ENCODE measurements around the gene TAF4. TPM values are rescaled to one million over a fixed set of nuclear protein-coding genes. Genes with fewer than 3 reads are reported as not detected.
A peak's percentile ranks its signal among the peaks of the same experiment; 100 is the strongest.

TAF4 gene
- total and polyA plus RNA-seq, 2 of the 13 experiments (the other 11 are each of a cell fraction or from before 2014, with no cell fraction given): 5.9 to 12.0 TPM

DNA sequence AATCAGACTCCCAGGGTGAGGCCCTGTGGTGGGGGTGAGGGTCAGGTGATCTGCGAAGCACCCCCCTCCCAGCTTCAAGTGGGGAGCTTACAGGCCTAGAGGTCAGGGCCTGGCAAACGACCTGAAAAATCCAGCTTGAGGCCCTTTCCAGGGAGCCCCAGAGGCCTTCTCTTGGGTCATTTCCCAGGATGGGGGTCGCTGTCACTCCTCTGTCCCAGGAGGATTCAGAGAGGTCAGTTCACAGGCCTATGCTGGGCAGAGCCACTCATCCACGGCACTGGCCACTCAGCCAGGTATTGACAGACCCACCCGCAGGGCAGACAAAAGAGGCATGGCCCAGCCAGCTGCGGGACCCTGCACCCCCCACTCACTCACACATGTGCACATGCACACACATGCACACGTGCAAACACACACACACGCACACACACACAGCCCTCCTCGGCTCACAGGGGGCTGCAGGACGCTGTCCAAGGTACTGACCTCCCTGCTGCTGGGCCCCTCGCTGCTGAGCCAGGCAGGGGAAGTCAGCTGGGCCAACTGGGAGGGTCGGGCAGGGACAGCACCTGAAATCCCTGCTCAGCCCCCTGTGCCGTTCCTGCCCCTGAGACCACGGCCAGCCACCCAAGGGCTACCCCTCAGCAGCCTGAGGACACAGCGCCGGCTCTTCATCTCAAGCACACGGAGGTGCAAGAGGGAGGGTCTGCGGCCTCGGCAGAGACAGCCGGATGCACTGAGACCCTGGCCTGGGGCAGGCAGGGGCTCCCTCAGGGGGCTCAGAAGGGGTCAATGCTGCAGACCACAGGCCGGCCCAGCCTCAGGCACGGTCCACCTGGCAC is 113.8 kb downstream of the TAF4 start (continued):
- TF ChIP-seq, protein P1, sequence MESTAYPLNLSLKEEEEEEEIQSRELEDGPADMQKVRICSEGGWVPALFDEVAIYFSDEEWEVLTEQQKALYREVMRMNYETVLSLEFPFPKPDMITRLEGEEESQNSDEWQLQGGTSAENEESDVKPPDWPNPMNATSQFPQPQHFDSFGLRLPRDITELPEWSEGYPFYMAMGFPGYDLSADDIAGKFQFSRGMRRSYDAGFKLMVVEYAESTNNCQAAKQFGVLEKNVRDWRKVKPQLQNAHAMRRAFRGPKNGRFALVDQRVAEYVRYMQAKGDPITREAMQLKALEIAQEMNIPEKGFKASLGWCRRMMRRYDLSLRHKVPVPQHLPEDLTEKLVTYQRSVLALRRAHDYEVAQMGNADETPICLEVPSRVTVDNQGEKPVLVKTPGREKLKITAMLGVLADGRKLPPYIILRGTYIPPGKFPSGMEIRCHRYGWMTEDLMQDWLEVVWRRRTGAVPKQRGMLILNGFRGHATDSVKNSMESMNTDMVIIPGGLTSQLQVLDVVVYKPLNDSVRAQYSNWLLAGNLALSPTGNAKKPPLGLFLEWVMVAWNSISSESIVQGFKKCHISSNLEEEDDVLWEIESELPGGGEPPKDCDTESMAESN (CRISPR knock-in tag; conservative IDR thresholded peaks at IDR 0.05): peak; percentile 97
- TF ChIP-seq, protein P2, sequence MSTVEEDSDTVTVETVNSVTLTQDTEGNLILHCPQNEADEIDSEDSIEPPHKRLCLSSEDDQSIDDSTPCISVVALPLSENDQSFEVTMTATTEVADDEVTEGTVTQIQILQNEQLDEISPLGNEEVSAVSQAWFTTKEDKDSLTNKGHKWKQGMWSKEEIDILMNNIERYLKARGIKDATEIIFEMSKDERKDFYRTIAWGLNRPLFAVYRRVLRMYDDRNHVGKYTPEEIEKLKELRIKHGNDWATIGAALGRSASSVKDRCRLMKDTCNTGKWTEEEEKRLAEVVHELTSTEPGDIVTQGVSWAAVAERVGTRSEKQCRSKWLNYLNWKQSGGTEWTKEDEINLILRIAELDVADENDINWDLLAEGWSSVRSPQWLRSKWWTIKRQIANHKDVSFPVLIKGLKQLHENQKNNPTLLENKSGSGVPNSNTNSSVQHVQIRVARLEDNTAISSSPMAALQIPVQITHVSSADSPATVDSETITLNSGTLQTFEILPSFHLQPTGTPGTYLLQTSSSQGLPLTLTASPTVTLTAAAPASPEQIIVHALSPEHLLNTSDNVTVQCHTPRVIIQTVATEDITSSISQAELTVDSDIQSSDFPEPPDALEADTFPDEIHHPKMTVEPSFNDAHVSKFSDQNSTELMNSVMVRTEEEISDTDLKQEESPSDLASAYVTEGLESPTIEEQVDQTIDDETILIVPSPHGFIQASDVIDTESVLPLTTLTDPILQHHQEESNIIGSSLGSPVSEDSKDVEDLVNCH (CRISPR knock-in tag; IDR thresholded peaks at IDR 0.05): 0 out of 2 replicates have a peak, but pooled peaks have one; percentile 91
- TF ChIP-seq PRPF4 (IDR thresholded peaks at IDR 0.05; ENCODE audit: low read depth, low read length, poor library complexity, severe bottlenecking) (no peak), PAF1 (CRISPR knock-in tag; IDR thresholded peaks at IDR 0.05) (no peak), CCDC6 (CRISPR knock-in tag; IDR thresholded peaks at IDR 0.05) (peak; percentile 87), ZEB1 (IDR thresholded peaks at IDR 0.05; ENCODE audit: insufficient replicate concordance, low read depth) (no peak), HOXA7 (CRISPR knock-in tag; IDR thresholded peaks at IDR 0.05) (no peak; the same call in 1 of the 2 replicates), ZNF816 (CRISPR knock-in tag; IDR thresholded peaks at IDR 0.05; ENCODE audit: borderline replicate concordance) (peak; percentile 92; the same call in 1 of the 2 replicates), GTF2F1 (IDR thresholded peaks at IDR 0.05; ENCODE audit: low read length) (no peak), CBFB (CRISPR knock-in tag; IDR thresholded peaks at IDR 0.05) (no peak), ZNF121 (CRISPR knock-in tag; IDR thresholded peaks at IDR 0.05) (peak; percentile 45; the same call in 1 of the 2 replicates), ATRX (CRISPR knock-in tag; IDR thresholded peaks at IDR 0.05; ENCODE audit: borderline replicate concordance) (no peak), THAP11 (CRISPR knock-in tag; IDR thresholded peaks at IDR 0.05) (peak; percentile 75; the same call in 1 of the 2 replicates), NFRKB (IDR thresholded peaks at IDR 0.05) (no peak), KDM3A (CRISPR knock-in tag; IDR thresholded peaks at IDR 0.05; ENCODE audit: low read depth) (peak; percentile 86; the same call in 1 of the 2 replicates), AGO1 (IDR thresholded peaks at IDR 0.05; ENCODE audit: low read depth, low read length, poor library complexity, severe bottlenecking) (peak; percentile 64)
- TF ChIP-seq, protein P3, sequence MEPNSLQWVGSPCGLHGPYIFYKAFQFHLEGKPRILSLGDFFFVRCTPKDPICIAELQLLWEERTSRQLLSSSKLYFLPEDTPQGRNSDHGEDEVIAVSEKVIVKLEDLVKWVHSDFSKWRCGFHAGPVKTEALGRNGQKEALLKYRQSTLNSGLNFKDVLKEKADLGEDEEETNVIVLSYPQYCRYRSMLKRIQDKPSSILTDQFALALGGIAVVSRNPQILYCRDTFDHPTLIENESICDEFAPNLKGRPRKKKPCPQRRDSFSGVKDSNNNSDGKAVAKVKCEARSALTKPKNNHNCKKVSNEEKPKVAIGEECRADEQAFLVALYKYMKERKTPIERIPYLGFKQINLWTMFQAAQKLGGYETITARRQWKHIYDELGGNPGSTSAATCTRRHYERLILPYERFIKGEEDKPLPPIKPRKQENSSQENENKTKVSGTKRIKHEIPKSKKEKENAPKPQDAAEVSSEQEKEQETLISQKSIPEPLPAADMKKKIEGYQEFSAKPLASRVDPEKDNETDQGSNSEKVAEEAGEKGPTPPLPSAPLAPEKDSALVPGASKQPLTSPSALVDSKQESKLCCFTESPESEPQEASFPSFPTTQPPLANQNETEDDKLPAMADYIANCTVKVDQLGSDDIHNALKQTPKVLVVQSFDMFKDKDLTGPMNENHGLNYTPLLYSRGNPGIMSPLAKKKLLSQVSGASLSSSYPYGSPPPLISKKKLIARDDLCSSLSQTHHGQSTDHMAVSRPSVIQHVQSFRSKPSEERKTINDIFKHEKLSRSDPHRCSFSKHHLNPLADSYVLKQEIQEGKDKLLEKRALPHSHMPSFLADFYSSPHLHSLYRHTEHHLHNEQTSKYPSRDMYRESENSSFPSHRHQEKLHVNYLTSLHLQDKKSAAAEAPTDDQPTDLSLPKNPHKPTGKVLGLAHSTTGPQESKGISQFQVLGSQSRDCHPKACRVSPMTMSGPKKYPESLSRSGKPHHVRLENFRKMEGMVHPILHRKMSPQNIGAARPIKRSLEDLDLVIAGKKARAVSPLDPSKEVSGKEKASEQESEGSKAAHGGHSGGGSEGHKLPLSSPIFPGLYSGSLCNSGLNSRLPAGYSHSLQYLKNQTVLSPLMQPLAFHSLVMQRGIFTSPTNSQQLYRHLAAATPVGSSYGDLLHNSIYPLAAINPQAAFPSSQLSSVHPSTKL (CRISPR knock-in tag; IDR thresholded peaks at IDR 0.05): peak; percentile 81
- TF ChIP-seq, protein P4, sequence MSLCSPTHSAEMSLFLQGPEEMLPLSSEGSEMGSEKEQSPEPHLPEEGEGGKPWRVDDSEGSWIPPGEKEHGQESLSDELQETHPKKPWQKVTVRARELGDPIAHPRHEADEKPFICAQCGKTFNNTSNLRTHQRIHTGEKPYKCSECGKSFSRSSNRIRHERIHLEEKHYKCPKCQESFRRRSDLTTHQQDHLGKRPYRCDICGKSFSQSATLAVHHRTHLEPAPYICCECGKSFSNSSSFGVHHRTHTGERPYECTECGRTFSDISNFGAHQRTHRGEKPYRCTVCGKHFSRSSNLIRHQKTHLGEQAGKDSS (CRISPR knock-in tag; IDR thresholded peaks at IDR 0.05; ENCODE audit: borderline replicate concordance, low read depth): peak; percentile 99
- TF ChIP-seq, protein P5, sequence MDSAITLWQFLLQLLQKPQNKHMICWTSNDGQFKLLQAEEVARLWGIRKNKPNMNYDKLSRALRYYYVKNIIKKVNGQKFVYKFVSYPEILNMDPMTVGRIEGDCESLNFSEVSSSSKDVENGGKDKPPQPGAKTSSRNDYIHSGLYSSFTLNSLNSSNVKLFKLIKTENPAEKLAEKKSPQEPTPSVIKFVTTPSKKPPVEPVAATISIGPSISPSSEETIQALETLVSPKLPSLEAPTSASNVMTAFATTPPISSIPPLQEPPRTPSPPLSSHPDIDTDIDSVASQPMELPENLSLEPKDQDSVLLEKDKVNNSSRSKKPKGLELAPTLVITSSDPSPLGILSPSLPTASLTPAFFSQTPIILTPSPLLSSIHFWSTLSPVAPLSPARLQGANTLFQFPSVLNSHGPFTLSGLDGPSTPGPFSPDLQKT (CRISPR knock-in tag; IDR thresholded peaks at IDR 0.05; ENCODE audit: borderline replicate concordance): no peak; the same call in 1 of the 2 replicates

All from HepG2 (cell line).